ENCODE results near the gene COL1A1. TPM values are rescaled to one million over a fixed set of nuclear protein-coding genes. Genes with fewer than 3 reads are reported as not detected.

Gene COL1A1
- total RNA-seq, 1 donor from 2014 or later: 702 TPM

- no peak for DNase-seq (ENCODE audit: extremely low read depth, low read depth, low spot score)
Observed at GRCh38 chr17:50174444-50174843, 27.0 kb downstream of the COL1A1 start.

DNA sequence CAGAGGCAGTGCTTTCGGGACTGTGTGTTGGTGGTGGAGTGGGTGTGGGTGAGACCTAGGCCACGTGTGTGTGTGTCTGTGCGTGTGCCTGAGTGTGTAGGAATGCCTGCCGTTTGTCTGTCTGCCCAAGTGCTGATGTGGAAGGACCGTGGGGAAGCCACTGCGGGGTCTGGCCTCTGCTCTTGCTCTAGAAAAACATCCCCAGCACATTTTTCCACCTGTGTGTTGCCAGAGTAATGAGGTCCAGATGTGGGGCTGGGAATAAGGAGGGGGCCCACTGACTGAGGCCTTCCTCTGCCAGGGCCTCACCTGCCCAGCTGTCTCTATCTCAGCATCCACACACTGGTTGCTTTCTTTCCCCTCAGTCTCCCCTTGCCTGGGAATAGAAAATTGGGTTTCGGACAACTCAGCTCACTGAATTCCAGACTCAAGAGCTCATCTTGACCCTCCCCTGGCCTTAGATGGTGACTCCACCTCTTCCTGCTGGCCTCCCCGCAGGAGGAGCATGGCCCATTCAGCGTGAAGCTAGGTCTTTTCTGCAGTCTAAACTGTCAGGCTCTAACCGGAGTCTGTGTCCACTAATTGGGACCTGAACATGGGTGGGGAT lies 28.0 kb downstream of the COL1A1 start:
- DNase-seq (ENCODE audit: extremely low read depth, low read depth, low spot score): no peak

DNA sequence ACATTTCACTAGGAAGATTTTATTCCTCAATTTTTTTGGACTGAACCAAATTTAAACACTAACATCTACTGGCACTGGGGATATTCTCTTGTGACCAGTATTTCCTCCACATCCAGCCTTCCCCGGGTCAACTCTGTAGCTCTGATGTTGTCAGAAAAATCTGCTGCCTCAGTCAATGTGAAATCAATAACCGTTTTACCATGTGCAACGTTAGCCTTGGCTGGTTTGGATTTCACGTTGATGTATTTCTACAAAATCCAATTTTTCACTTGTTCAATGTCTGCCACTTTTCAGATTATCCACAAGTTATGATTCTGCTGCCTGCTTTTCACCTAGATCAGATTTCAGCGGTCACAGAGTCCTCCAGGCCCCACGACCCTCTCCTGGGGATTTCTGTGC lies 28.5 kb downstream of the COL1A1 start:
- no peak for DNase-seq (ENCODE audit: extremely low read depth, low read depth, low spot score)

- no peak for DNase-seq (ENCODE audit: extremely low read depth, low read depth, low spot score)
Observed at GRCh38 chr17:50172130-50172529, 29.3 kb downstream of the COL1A1 start.

DNA sequence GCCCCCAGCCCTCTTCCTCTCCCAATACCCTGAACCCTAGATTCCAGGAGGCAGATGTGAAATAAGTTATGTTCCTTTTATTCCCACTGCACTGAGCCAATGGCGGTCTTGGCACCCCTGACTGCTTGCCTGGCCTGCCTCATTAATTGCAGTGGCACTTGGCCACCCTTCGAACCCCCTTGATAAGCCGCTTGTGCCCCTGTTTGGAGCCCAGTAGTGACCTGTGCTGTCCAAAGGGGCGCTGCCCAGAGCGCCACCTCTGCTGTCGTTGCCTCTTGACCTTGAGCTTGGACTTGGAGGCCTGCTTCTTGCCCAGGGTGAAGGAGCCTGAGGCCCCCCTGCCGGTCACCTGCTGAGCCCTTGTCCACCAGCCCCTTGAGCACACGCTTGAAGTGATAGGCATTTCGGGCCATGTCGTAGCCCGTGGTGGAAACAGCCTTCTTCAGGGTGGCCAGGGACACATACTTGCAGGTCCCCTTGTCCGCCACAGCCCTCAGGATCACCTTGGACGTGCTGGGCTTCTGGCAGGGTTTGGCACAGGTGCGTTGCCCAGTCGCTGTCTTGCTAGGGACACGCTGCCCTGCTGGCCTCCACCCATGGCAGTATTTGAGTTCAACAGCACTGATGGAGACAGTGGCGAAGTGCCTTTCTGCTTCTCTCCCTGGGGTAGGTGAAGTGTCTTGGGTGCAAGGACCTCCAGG lies 29.9 kb downstream of the COL1A1 start:
- DNase-seq (ENCODE audit: extremely low read depth, low read depth, low spot score): no peak

GRCh38 chr17:50170662-50171370 lies 30.6 kb downstream of the COL1A1 start:
- DNase-seq (ENCODE audit: extremely low read depth, low read depth, low spot score): no peak

GRCh38 chr17:50169881-50170459 lies 31.5 kb downstream of the COL1A1 start:
- DNase-seq (ENCODE audit: extremely low read depth, low read depth, low spot score): no peak

GRCh38 chr17:50169121-50169764 lies 32.2 kb downstream of the COL1A1 start:
- DNase-seq (ENCODE audit: extremely low read depth, low read depth, low spot score): no peak

DNA sequence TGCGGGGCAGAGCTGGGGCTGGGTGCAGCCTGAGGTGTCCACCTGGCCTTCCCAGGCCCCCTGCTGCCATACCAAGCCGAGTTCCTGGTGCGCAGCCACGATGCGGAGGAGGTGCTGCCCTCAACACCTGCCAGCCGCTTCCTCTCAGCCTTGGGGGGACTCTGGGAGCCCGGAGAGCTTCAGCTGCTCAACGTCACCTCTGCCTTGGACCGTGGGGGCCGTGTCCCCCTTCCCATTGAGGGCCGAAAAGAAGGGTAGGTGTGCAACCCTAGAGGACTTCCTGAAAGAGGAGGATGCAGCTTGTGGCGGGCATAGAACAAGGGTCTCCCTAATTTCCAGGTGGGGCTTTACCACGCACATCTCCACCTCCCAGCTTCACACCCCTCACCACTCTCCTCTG lies 33.1 kb downstream of the COL1A1 start:
- DNase-seq (ENCODE audit: extremely low read depth, low read depth, low spot score): no peak

GRCh38 chr17:50167371-50167770 lies 34.1 kb downstream of the COL1A1 start:
- DNase-seq (ENCODE audit: extremely low read depth, low read depth, low spot score): no peak

- DNase-seq (ENCODE audit: extremely low read depth, low read depth, low spot score): no peak
Observed at GRCh38 chr17:50166518-50167181, 34.8 kb downstream of the COL1A1 start.

GRCh38 chr17:50165867-50166517 lies 35.4 kb downstream of the COL1A1 start, which contains the start of gene SGCA:
Gene SGCA, plus strand, starts transcription at chr17:50166005. Its CDS starts 36 bp downstream, at chr17:50166041.
- DNase-seq (ENCODE audit: extremely low read depth, low read depth, low spot score): no peak

DNA sequence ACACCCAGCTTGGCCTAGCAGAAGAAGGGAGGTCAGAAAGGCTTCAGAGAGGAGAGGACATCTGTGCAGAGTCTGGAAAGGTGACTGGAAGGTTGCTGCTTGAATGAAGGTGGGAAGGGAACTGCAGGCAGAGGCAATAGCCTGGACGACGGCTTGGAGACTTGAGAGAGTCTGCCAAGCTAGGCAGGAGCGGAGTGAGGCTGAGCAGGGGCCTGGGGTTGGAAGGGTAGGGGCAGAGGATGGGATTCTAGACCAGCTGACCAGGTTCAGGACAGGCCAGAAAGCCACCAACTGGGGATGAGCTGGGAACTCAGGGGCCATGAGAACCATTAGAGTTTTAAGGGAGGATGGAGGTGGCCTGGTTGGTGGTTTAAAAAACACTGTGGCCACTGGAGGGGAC lies 36.0 kb downstream of the COL1A1 start:
- DNase-seq (ENCODE audit: extremely low read depth, low read depth, low spot score): no peak

- DNase-seq (ENCODE audit: extremely low read depth, low read depth, low spot score): no peak
Observed at GRCh38 chr17:50165066-50165465, 36.4 kb downstream of the COL1A1 start.

DNA sequence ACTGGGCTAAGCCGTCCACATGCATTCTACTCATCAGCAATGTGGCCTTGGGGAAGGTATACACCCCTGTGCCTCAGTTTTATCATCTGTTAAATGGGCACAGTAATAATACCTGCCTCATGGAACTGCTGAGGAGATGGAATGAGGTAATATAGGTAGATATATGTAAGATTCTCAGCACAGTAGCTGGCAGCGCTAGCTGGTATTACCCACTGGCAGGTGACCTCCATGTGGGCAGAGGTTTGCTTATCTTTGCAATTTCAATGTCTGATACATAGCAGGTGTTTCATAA lies 36.8 kb downstream of the COL1A1 start:
- no peak for DNase-seq (ENCODE audit: extremely low read depth, low read depth, low spot score)

GRCh38 chr17:50163843-50164696 lies 37.4 kb downstream of the COL1A1 start:
- no peak for DNase-seq (ENCODE audit: extremely low read depth, low read depth, low spot score)

- no peak for DNase-seq (ENCODE audit: extremely low read depth, low read depth, low spot score)
Observed at GRCh38 chr17:50162466-50163254, 38.8 kb downstream of the COL1A1 start.

- no peak for DNase-seq (ENCODE audit: extremely low read depth, low read depth, low spot score)
Observed at GRCh38 chr17:50161911-50162288, 39.5 kb downstream of the COL1A1 start.

Data from glomerular endothelial cell (primary cell).